ENCODE data around the gene G0S2.
A peak's percentile ranks its signal among the peaks of the same experiment; 100 is the strongest.

G0S2 gene

GRCh38 chr1:209674957-209675564 is at the start of gene G0S2:
Gene G0S2, plus strand, starts transcription at chr1:209675412. Its CDS starts 273 bp downstream, at chr1:209675685.
- DNase-seq (ENCODE audit: low spot score), result no peak

- DNase-seq (ENCODE audit: low spot score), result no peak
These were observed 49.4 kb upstream of the G0S2 start for GRCh38 chr1:209625791-209626285.

GRCh38 chr1:209626346-209627026 is 48.7 kb upstream of the G0S2 start:
- no peak for DNase-seq (ENCODE audit: low spot score)

- no peak for DNase-seq (ENCODE audit: low spot score)
These were observed 48.0 kb upstream of the G0S2 start for GRCh38 chr1:209627027-209627731.

- peak; percentile 83 for DNase-seq (ENCODE audit: low spot score)
These were observed 47.4 kb upstream of the G0S2 start for GRCh38 chr1:209627732-209628196.

GRCh38 chr1:209628618-209629299 is 46.5 kb upstream of the G0S2 start:
- no peak for DNase-seq (ENCODE audit: low spot score)

GRCh38 chr1:209629621-209630382 is 45.4 kb upstream of the G0S2 start:
- DNase-seq (ENCODE audit: low spot score), result no peak

- DNase-seq (ENCODE audit: low spot score), result no peak
These were observed 44.6 kb upstream of the G0S2 start for GRCh38 chr1:209630383-209631225.

GRCh38 chr1:209633335-209633997 is 41.7 kb upstream of the G0S2 start:
- DNase-seq (ENCODE audit: low spot score), result no peak

- DNase-seq (ENCODE audit: low spot score), result no peak
These were observed 41.0 kb upstream of the G0S2 start for GRCh38 chr1:209634005-209634737.

- DNase-seq (ENCODE audit: low spot score), result no peak
These were observed 39.4 kb upstream of the G0S2 start for GRCh38 chr1:209635850-209636249.

- DNase-seq (ENCODE audit: low spot score), result no peak
These were observed 33.4 kb upstream of the G0S2 start for GRCh38 chr1:209641832-209642172.

- DNase-seq (ENCODE audit: low spot score), result no peak
These were observed 32.4 kb upstream of the G0S2 start for GRCh38 chr1:209642816-209643215.

- no peak for DNase-seq (ENCODE audit: low spot score)
These were observed 31.8 kb upstream of the G0S2 start for GRCh38 chr1:209643285-209644020.

- DNase-seq (ENCODE audit: low spot score), result peak; percentile 59
These were observed 29.4 kb upstream of the G0S2 start for GRCh38 chr1:209645574-209646452.

- no peak for DNase-seq (ENCODE audit: low spot score)
These were observed 28.7 kb upstream of the G0S2 start for GRCh38 chr1:209646558-209646957.

- no peak for DNase-seq (ENCODE audit: low spot score)
These were observed 28.1 kb upstream of the G0S2 start for GRCh38 chr1:209647156-209647555.

GRCh38 chr1:209648346-209648745 is 26.9 kb upstream of the G0S2 start:
- no peak for DNase-seq (ENCODE audit: low spot score)

All from D341Med (cell line).